ENCODE data around the gene PGAM5.

The PGAM5 gene

DNA sequence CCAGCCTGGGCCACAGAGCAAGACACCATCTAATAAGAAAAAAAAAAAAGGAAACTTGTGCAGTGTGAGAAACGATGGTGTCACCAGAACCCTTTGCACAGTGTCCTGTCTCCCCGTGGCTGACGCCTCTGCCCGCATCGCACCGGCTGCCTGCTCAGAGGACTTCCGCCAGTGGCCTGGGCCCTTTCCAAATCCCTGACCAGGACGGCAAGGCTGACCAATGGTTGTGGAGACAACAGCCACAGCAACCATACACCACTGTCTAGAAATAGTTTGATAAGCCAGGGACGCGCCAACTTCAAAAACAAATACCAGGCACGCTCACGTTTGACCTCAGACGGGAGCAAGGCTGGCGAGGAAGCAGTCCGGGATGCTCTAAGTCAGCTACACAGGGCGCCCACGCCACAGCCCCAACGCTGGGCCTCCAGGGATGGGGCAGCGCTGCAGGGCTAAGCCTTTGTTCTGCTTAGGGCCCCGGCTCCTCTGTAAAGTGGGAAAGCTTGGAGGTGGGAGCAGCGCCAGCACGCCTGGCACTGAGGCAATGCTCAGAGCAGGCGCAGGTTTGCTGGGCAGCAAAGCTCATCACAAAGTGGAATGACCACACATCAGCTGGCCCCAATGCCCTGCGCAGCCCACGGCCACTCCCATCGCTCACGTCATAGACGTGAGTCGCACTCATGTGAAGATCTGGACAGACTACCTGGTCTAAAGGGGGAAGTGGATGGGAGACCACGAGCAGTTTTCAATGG lies 12.5 kb downstream of the PGAM5 start:
- H3K4me1 Mint-ChIP-seq (ENCODE audit: low read depth), result peaks cover 5% of the 10 kb centered on the region
- peak overlapping the region; percentile 16 for H3K27ac Mint-ChIP-seq
- no peaks in the 10 kb centered on the region for H3K9me3 Mint-ChIP-seq
- no peak overlapping the region for H3K4me3 Mint-ChIP-seq
- no peaks in the 10 kb centered on the region for H3K27me3 Mint-ChIP-seq
- no peak for DNase-seq
- peaks cover 96% of the 10 kb centered on the region for H3K36me3 Mint-ChIP-seq (ENCODE audit: low read depth)

DNA sequence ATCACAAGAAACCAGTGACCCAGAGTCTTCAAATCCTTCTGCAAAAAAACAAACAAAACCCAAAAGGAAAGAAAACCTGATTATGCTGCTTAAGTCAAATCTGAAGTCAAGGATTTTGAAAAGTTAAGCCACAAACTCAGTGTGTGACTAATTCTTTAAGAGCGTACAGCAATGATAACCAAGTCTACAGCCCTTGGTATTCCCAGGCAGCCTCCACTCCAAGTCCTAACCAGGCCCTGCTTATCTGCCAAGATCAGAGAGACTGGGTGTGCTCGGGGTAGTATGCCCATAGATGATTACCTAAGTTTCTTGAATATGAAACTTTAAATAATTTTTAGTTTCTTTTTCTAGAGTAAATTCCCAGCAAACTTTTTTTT lies 13.1 kb downstream of the PGAM5 start:
- peaks cover 99% of the 10 kb centered on the region for H3K36me3 Mint-ChIP-seq (ENCODE audit: low read depth)
- DNase-seq, result no peak
- peak overlapping the region; percentile 16 for H3K27ac Mint-ChIP-seq
- H3K4me1 Mint-ChIP-seq (ENCODE audit: low read depth), result peaks cover 5% of the 10 kb centered on the region
- H3K27me3 Mint-ChIP-seq, result no peaks in the 10 kb centered on the region
- no peak overlapping the region for H3K4me3 Mint-ChIP-seq
- no peaks in the 10 kb centered on the region for H3K9me3 Mint-ChIP-seq

DNA sequence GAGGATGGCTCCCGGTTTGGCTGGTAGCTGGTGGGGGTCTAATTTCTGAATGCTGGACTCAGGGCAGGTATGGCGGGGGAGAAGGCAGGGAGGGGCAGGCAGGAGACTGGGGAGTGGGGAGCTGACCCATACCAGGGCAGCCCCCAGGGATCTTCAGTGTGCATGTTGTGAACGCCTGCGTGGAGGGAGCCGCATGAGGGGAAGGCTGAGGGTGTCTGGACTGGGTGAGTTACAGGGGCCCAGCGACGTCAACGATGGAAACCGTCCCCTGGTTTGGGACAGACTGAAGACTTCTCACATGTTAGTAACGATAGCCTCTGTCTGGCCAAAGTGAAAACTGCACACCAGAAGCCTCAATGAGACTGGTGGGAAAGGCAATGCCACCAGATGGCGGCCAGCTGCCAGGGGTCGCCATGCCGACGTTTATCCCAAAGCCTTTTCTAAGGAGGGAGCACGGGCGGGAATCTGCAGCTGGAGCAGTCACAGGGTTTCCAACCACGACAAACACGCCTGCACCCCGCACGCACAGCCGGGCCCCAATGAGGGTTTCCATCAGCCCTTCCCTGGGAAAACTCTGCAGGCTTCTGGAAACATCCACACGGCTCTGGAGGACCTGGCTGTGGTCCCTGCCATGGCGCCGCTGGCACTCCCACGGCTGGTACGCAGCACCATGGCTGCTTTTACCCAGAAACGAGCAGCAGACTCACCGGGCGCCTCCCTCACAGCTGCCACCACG lies 14.0 kb downstream of the PGAM5 start:
- Mint-ChIP-seq H3K27ac (peak overlapping the region; percentile 75), H3K36me3 (ENCODE audit: low read depth) (peaks cover 96% of the 10 kb centered on the region), H3K4me1 (ENCODE audit: low read depth) (peaks cover 5% of the 10 kb centered on the region), H3K27me3 (no peaks in the 10 kb centered on the region), H3K4me3 (no peak overlapping the region), H3K9me3 (no peaks in the 10 kb centered on the region)
- DNase-seq, result no peak

DNA sequence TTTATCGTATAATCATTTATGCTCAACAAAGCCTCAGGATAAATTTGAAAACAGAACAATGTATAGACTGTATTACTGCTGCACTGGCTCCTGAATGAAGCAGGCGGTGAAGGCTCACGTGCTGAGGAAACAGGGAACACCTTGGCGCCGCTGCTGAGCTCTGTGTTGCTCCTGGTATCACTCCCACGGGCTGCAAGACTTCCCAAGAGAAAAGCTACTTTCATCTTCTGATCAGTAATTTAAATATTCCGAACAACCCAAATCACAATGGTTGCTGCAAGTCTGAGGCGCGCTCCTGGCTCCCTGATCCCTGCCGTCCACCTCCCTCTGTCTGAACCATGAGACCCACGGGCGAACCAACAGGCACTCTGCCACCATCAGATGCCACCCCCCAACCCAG lies 15.7 kb downstream of the PGAM5 start:
- Mint-ChIP-seq H3K36me3 (ENCODE audit: low read depth) (peaks cover 97% of the 10 kb centered on the region), H3K4me1 (ENCODE audit: low read depth) (peaks cover 5% of the 10 kb centered on the region), H3K27me3 (no peaks in the 10 kb centered on the region), H3K9me3 (no peaks in the 10 kb centered on the region), H3K27ac (no peak overlapping the region), H3K4me3 (no peak overlapping the region)
- no peak for DNase-seq

DNA sequence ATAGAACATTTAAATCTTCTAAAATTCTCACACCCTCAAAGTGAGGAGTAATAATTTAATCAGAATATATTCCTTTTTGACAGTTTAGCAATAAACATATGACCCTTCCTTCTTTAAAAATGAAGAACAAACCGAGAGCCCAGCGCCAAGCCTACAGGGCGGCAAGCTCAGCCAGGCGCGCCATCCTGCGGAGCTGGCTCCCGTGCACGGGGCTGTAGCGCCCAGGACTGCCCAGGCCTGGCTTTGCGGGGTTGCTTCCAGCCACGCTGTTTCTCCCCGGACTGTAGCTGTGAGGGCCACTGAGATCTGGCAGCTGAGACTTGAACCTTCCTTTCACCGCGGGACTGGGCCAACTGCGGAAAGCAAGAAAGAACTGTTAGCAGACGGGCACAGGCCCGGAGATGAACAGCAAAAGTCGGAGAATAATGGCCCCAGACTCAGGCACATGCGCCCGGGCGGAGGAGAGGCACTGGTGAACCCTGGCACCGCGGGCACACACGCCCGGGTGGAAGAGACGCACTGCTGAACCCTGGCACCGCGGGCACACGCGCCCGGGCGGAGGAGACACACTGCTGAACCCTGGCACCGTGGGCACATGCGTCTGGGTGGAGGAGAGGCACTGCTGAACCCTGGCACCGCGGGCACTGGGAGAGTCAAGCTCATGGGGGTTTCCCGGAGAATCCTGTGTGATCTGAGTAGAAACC lies 16.6 kb downstream of the PGAM5 start:
- Mint-ChIP-seq H3K9me3 (no peaks in the 10 kb centered on the region), H3K27ac (peak overlapping the region; percentile 68), H3K4me3 (no peak overlapping the region), H3K27me3 (no peaks in the 10 kb centered on the region), H3K36me3 (ENCODE audit: low read depth) (peaks cover 95% of the 10 kb centered on the region), H3K4me1 (ENCODE audit: low read depth) (peaks cover 5% of the 10 kb centered on the region)
- no peak for DNase-seq

DNA sequence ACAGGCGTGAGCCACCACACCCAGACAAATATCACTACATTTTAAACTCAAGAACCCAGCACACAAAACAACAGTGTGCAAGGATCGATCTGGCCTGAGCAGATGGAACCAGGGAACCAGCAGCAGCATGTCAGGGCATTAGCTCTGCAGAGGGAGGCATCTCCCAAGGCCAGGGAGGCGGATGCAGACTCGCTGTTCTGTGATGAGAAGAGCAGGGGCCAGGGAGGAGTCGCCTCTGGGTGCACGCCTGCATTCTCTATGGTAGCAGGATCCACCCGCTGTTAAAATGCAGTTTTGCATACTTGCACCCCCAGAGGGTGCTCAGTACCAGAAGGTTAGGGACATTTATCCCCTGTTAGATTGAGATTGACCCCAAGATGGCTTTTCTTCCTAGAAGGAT lies 17.9 kb downstream of the PGAM5 start:
- Mint-ChIP-seq H3K9me3 (no peaks in the 10 kb centered on the region), H3K36me3 (ENCODE audit: low read depth) (peaks cover 95% of the 10 kb centered on the region), H3K4me3 (no peak overlapping the region), H3K27ac (peak overlapping the region; percentile 64), H3K4me1 (ENCODE audit: low read depth) (peaks cover 5% of the 10 kb centered on the region), H3K27me3 (no peaks in the 10 kb centered on the region)
- no peak for DNase-seq

DNA sequence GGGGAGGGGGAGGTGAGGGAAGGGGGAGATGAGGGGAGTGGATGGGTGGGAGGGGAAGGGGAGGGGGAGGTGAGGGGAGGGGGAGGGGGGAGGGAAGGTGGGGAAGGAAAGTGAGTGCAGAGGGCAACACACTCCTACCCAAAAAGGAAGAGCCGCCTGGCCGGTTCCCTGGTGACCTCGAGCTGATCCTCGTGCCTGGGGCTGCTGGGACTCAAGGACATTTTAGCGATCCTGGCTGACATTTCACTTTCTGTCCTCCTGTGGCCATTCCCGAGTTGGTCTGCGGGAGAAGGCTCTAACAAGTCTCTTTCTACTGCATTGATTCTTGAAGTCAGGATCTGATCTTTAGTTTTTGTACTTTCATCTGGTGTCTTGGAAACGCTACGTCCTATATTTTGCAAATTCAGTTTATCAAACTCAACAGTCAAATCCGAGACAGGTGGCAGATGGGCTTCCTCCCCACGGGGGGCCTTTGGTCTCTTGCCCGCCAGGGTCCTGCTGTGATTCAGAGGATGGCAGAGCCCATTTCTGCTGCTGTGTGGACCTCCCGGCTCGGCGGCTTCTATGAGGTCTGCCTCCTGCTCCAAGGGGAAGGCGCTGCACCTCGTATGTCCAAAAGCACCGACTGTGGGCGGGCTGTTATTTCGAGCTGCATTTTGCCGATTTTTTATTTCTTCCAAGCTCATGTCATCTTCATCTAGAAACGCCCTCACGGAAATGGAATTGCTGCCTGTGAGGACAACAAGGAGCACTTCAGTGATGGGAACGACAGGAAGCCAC lies 19.1 kb downstream of the PGAM5 start:
- no peak overlapping the region for H3K4me3 Mint-ChIP-seq
- H3K27me3 Mint-ChIP-seq, result no peaks in the 10 kb centered on the region
- H3K36me3 Mint-ChIP-seq (ENCODE audit: low read depth), result peaks cover 95% of the 10 kb centered on the region
- no peaks in the 10 kb centered on the region for H3K9me3 Mint-ChIP-seq
- no peak for DNase-seq
- H3K27ac Mint-ChIP-seq, result peak overlapping the region; percentile 54
- no peaks in the 10 kb centered on the region for H3K4me1 Mint-ChIP-seq (ENCODE audit: low read depth)

DNA sequence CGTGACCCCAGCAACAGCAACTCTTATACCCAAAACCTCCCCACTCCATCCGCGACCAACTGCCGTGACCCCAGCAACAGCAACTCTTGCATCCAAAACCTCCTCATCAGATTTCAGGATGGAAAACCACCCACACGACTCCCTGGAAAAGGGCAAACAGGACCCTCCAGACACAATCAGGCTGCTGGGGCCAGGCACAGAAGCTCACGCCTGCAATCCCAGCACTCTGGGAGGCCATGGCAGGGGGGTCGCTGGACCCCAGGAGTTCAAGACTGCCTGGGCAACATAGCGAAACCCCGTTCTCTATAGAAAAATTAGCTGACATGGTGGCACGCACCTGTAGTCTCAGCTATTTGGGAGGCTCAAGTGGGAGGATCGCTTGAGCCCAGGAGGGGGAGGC lies 19.7 kb downstream of the PGAM5 start:
- Mint-ChIP-seq H3K27ac (peak overlapping the region; percentile 54), H3K4me3 (no peak overlapping the region), H3K4me1 (ENCODE audit: low read depth) (no peaks in the 10 kb centered on the region), H3K9me3 (no peaks in the 10 kb centered on the region), H3K36me3 (ENCODE audit: low read depth) (peaks cover 95% of the 10 kb centered on the region), H3K27me3 (no peaks in the 10 kb centered on the region)
- DNase-seq, result no peak

DNA sequence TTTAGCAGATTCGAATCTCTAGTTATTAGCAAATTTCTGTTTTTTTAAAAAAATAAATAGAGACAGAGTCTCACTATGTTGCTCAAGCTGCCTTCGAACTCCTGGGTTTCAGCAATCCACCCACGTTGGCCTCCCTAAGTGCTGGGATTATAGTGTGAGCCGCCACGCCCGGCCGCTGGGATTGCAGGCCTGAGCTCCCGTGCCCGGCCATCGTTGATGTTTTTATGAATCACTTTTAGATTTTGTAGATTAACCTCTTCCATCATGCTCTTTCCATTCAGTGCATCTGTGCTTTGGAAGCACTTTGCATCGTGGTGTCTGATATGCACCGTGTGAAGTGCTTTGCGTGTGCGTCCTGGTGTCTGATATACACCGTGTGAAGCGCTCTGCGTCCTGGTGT lies 20.9 kb downstream of the PGAM5 start:
- no peak overlapping the region for H3K4me3 Mint-ChIP-seq
- DNase-seq, result no peak
- no peaks in the 10 kb centered on the region for H3K4me1 Mint-ChIP-seq (ENCODE audit: low read depth)
- H3K27ac Mint-ChIP-seq, result no peak overlapping the region
- H3K27me3 Mint-ChIP-seq, result no peaks in the 10 kb centered on the region
- H3K9me3 Mint-ChIP-seq, result no peaks in the 10 kb centered on the region
- peaks cover 95% of the 10 kb centered on the region for H3K36me3 Mint-ChIP-seq (ENCODE audit: low read depth)

DNA sequence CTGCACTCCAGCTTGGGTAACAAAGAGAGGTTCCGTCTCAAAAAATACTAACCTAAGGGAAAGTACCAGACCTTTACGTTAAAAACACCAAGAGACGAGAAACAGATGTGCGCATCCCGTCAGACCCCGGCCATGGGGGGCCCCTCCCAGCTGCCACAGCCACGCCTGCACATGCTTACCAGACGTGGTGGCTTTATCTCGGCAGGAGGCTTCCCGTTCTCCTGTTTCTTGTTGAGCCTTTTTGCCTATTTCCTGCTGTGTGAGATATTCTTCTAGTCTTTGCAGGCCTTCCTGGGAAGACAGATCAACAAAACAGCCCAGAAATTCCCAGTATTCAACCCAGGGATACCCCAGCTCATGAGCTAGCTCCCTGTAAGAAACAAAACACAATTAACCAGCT lies 23.6 kb downstream of the PGAM5 start:
- Mint-ChIP-seq H3K27me3 (no peaks in the 10 kb centered on the region), H3K36me3 (ENCODE audit: low read depth) (peaks cover 95% of the 10 kb centered on the region), H3K4me3 (no peak overlapping the region), H3K4me1 (ENCODE audit: low read depth) (no peaks in the 10 kb centered on the region), H3K27ac (no peak overlapping the region), H3K9me3 (no peaks in the 10 kb centered on the region)
- no peak for DNase-seq

DNA sequence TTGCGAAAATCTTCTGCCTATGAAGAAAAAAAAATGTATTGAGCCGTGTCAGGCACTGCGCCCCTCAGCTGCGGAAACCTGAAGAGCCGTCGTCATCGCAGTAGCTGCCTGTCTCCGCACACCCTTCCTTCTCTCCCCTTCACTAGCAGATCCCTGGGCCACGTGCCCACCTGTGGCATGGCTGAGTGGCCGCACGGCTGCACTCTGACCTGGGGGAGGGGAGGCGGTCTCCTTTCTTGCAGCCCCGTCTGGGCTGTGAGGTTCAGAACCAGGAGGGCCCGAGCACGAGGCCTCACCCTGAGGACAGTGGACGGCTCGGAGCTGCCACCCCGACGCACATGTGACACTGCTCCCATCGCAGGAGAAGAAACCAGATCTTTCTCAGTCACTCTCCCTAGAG lies 24.9 kb downstream of the PGAM5 start:
- Mint-ChIP-seq H3K4me1 (ENCODE audit: low read depth) (no peaks in the 10 kb centered on the region), H3K27ac (no peak overlapping the region), H3K27me3 (no peaks in the 10 kb centered on the region), H3K9me3 (no peaks in the 10 kb centered on the region), H3K4me3 (no peak overlapping the region), H3K36me3 (ENCODE audit: low read depth) (peaks cover 98% of the 10 kb centered on the region)
- no peak for DNase-seq

DNA sequence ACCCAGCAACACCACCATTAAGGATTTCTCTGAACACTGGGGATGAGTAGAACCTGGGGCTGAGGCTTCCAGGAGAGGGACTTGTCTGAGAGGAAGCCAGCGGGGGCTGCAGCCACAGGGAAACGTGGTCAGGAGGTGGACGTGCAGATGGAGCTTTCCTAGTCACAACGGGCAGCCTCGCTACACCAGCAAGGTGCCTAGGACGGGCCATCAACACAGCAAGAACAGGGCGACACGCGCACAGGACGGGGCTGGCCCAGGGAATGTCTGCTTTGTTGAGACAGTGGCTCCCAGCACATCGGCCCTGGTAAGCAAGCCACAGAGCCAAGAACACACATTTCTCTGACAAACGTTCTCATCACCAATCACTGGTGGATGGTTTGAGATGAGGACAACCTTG lies 25.7 kb downstream of the PGAM5 start:
- Mint-ChIP-seq H3K4me3 (no peak overlapping the region), H3K4me1 (ENCODE audit: low read depth) (no peaks in the 10 kb centered on the region), H3K36me3 (ENCODE audit: low read depth) (peaks cover 98% of the 10 kb centered on the region), H3K9me3 (no peaks in the 10 kb centered on the region), H3K27ac (no peak overlapping the region), H3K27me3 (no peaks in the 10 kb centered on the region)
- no peak for DNase-seq

DNA sequence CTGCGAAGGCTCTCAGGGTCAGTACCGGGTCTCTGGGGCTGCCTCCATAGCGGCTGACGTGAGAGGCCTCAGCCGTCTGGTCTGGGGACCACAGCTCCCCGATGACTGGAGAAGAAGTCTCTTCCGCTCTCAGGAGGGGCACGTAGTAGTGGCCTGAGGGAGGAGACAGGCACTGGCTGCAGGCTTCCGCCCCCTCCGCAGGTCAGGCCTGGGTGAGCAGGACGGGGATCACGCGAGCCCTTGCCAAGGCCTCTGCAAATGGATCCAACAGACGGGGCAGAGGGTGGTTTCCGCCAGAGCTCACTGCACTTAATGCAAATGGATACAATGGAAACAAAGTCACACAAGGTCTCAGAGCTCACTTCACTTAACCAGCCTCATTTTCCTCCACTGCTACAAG lies 26.3 kb downstream of the PGAM5 start:
- Mint-ChIP-seq H3K27ac (no peak overlapping the region), H3K4me3 (no peak overlapping the region), H3K36me3 (ENCODE audit: low read depth) (peaks cover 98% of the 10 kb centered on the region), H3K27me3 (no peaks in the 10 kb centered on the region), H3K9me3 (no peaks in the 10 kb centered on the region), H3K4me1 (ENCODE audit: low read depth) (no peaks in the 10 kb centered on the region)
- DNase-seq, result no peak

DNA sequence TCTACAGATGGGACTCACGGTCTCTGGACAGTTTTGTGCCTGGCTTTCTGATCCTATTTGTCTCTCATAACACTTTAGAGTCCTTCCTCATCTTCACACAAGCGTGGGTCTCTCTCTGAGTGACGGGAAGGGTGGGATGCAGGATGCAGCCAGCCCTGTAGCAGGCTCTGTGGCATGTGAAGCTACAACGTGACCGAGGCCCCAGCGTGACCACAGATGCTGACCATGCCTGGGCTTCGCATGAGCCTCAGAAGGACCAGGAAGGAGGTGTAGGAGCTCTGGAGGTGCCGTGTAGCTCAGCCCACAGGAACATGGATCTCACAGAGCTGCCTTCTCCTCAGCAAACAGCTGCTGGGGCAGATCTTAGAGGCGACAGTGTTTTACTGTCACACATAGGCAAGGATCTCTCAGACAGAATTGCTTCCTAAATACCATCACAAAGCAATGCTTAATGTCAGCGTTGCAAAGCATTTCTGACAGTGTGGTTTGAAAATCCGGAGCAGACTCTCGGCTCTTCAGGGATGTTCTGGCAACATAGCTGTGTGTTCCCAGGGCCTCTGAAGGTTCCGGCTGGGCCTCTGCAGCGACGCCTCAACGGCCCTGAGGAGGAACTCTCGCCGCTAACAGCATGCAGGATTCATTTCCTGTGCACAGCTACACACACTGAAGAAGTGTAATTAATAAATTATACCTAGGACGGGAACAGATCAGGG lies 29.1 kb downstream of the PGAM5 start:
- no peak overlapping the region for H3K4me3 Mint-ChIP-seq
- H3K27me3 Mint-ChIP-seq, result no peaks in the 10 kb centered on the region
- peaks cover 100% of the 10 kb centered on the region for H3K36me3 Mint-ChIP-seq (ENCODE audit: low read depth)
- DNase-seq, result no peak
- H3K4me1 Mint-ChIP-seq (ENCODE audit: low read depth), result peaks cover 12% of the 10 kb centered on the region
- H3K9me3 Mint-ChIP-seq, result no peaks in the 10 kb centered on the region
- H3K27ac Mint-ChIP-seq, result peak overlapping the region; percentile 57

All from activated T-cell treated with anti-CD3 and anti-CD28 coated beads, Interleukin-2, amount 50 U/mL, for 24 hours (primary cell).